GM19193 (cell line): ENCODE data around the gene SUGP1.

Experiments
- POLR2A ChIP-seq: IDR thresholded peaks from 4 replicates; pipeline ENCODE4 v1.6.1; 2011; ENCODE audit not compliant: insufficient read depth, insufficient read length; ENCODE audit errors: extremely low read depth

SUGP1 gene

GRCh38 chr19:19261350-19262189, 58.7 kb downstream of the SUGP1 start:
- no peak for TF ChIP-seq POLR2A

- no peak for TF ChIP-seq POLR2A
Measured at GRCh38 chr19:19260417-19261214, 59.7 kb downstream of the SUGP1 start.

- TF ChIP-seq POLR2A = no peak
Measured at GRCh38 chr19:19259741-19260140, 60.6 kb downstream of the SUGP1 start.

GRCh38 chr19:19258589-19259338, 61.5 kb downstream of the SUGP1 start:
- TF ChIP-seq POLR2A = no peak

- no peak for TF ChIP-seq POLR2A
Measured at GRCh38 chr19:19257836-19258588, 62.3 kb downstream of the SUGP1 start.

GRCh38 chr19:19257137-19257536, 63.2 kb downstream of the SUGP1 start:
- no peak for TF ChIP-seq POLR2A

- TF ChIP-seq POLR2A = no peak
Measured at GRCh38 chr19:19256072-19256969, 64.0 kb downstream of the SUGP1 start.

GRCh38 chr19:19250196-19250801, 70.0 kb downstream of the SUGP1 start:
- no peak for TF ChIP-seq POLR2A

- TF ChIP-seq POLR2A = no peak
Measured at GRCh38 chr19:19240476-19240875, 79.8 kb downstream of the SUGP1 start.

GRCh38 chr19:19239675-19240074, 80.6 kb downstream of the SUGP1 start:
- no peak for TF ChIP-seq POLR2A

- TF ChIP-seq POLR2A = no peak
Measured at GRCh38 chr19:19238126-19238894, 82.0 kb downstream of the SUGP1 start.

GRCh38 chr19:19236173-19236572, 84.1 kb downstream of the SUGP1 start:
- TF ChIP-seq POLR2A = no peak
